HCT116 (cell line): ENCODE results near the gene CREBBP.

ENCODE experiments used
- CTCF ChIP-seq, 3 experiments: fragments of 200-600 bp in 1 of 3; sonication (generic) in 1 of 3; IDR thresholded peaks in 2 of 3; conservative IDR thresholded peaks in 1 of 3; 2 replicates each; pipeline ENCODE4 v1.5.1; 2012 to 2017; ENCODE audit warnings: low read depth in 2 of 3, low read length in 2 of 3, antibody characterized with exemption in 1 of 3, borderline replicate concordance in 1 of 3, control low read depth in 1 of 3, mild to moderate bottlenecking in 1 of 3, mixed read lengths in 1 of 3, mixed run types in 1 of 3, moderate library complexity in 1 of 3; ENCODE audit not compliant: insufficient read depth in 1 of 3
- EZH2 ChIP-seq: fragments of 200-600 bp; sonication (generic); IDR thresholded peaks from 2 replicates; pipeline ENCODE4 v1.6.1; 2017; ENCODE audit warnings: antibody characterized with exemption, mixed run types
- POLR2A ChIP-seq: IDR thresholded peaks from 2 replicates; pipeline ENCODE4 v1.7.0; 2011; ENCODE audit warnings: borderline replicate concordance; ENCODE audit not compliant: insufficient read depth, insufficient read length; ENCODE audit errors: extremely low read depth
- RAD21 ChIP-seq: IDR thresholded peaks from 2 replicates; pipeline ENCODE4 v1.6.1; 2012; ENCODE audit warnings: low read depth, mild to moderate bottlenecking
- ZFX ChIP-seq: fragments of 450-650 bp; IDR thresholded peaks from 2 replicates; pipeline ENCODE4 v1.6.1; 2017
- ZNF274 ChIP-seq: fragments of 200-500 bp; sonication (Bioruptor generic); IDR thresholded peaks from 2 replicates; pipeline ENCODE4 v1.6.1; 2014; ENCODE audit warnings: mild to moderate bottlenecking, low read depth, low read length, inconsistent platforms
- TF ChIP-seq, protein P1 (sequence below): IDR thresholded peaks from 2 replicates; pipeline ENCODE4 v1.6.1; 2012
- TF ChIP-seq, protein P2 (sequence below): IDR thresholded peaks from 2 replicates; pipeline ENCODE4 v1.6.1; 2012; ENCODE audit warnings: low read depth

DNA sequence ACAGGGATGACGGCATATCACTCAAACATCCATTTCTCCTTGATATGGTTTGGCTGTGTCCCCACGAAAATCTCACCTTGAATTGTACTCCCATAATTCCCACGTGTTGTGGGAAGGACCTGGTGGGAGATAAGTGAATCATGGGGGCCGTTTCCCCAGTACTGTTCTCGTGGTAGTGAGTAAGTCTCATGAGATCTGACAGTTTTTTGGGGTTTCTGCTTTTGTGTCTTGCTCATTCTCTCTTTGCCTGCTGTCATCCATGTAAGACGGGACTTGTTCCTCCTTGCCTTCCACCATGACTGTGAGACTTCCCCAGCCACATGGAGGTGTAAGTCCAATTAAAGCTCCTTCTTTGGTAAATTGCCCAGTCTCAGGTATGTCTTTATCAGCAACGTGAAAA lies 193.5 kb downstream of the CREBBP start:
- no peak for TF ChIP-seq CTCF (IDR thresholded peaks at IDR 0.05 in 2 of 3, conservative IDR thresholded peaks at IDR 0.05 in 1 of 3; ENCODE audit: borderline replicate concordance in 1 of 3, insufficient read depth in 1 of 3, low read depth in 2 of 3, low read length in 2 of 3)
- TF ChIP-seq, protein P1, sequence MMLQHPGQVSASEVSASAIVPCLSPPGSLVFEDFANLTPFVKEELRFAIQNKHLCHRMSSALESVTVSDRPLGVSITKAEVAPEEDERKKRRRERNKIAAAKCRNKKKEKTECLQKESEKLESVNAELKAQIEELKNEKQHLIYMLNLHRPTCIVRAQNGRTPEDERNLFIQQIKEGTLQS = no peak
- TF ChIP-seq, protein P2, sequence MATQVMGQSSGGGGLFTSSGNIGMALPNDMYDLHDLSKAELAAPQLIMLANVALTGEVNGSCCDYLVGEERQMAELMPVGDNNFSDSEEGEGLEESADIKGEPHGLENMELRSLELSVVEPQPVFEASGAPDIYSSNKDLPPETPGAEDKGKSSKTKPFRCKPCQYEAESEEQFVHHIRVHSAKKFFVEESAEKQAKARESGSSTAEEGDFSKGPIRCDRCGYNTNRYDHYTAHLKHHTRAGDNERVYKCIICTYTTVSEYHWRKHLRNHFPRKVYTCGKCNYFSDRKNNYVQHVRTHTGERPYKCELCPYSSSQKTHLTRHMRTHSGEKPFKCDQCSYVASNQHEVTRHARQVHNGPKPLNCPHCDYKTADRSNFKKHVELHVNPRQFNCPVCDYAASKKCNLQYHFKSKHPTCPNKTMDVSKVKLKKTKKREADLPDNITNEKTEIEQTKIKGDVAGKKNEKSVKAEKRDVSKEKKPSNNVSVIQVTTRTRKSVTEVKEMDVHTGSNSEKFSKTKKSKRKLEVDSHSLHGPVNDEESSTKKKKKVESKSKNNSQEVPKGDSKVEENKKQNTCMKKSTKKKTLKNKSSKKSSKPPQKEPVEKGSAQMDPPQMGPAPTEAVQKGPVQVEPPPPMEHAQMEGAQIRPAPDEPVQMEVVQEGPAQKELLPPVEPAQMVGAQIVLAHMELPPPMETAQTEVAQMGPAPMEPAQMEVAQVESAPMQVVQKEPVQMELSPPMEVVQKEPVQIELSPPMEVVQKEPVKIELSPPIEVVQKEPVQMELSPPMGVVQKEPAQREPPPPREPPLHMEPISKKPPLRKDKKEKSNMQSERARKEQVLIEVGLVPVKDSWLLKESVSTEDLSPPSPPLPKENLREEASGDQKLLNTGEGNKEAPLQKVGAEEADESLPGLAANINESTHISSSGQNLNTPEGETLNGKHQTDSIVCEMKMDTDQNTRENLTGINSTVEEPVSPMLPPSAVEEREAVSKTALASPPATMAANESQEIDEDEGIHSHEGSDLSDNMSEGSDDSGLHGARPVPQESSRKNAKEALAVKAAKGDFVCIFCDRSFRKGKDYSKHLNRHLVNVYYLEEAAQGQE = no peak
- TF ChIP-seq POLR2A = no peak
- no peak for TF ChIP-seq ZNF274
- no peak for TF ChIP-seq EZH2
- no peak for TF ChIP-seq ZFX
- no peak for TF ChIP-seq RAD21
